IPS-15b (cell line): ENCODE data around the gene ABCD2.
"Not testable (repeated sequence)": the region's sequence is repeated elsewhere in the genome, so short reads cannot be mapped to it uniquely, and the experiment has no call there.

Source experiments
- H3K27me3 ChIP-seq: one replicate; pipeline ENCODE4 v1.6.1; 2013; ENCODE audit warnings: low read length; ENCODE audit not compliant: control insufficient read depth, insufficient read depth
- H3K36me3 ChIP-seq: one replicate; pipeline ENCODE4 v1.6.1; 2013; ENCODE audit warnings: low read length; ENCODE audit not compliant: control insufficient read depth, insufficient read depth
- H3K4me1 ChIP-seq: one replicate; pipeline ENCODE4 v1.6.1; 2013; ENCODE audit warnings: mild to moderate bottlenecking, low read length; ENCODE audit not compliant: control insufficient read depth, insufficient read depth
- H3K4me3 ChIP-seq: one replicate; pipeline ENCODE4 v1.5.1; 2013; ENCODE audit warnings: low read depth, low read length
- H3K9ac ChIP-seq: one replicate; pipeline ENCODE4 v1.6.1; 2013; ENCODE audit warnings: low read depth, mild to moderate bottlenecking, low read length
- H3K9me3 ChIP-seq: one replicate; pipeline ENCODE4 v1.6.1; 2013; ENCODE audit warnings: mild to moderate bottlenecking, low read length; ENCODE audit not compliant: control insufficient read depth, insufficient read depth

Gene ABCD2

DNA sequence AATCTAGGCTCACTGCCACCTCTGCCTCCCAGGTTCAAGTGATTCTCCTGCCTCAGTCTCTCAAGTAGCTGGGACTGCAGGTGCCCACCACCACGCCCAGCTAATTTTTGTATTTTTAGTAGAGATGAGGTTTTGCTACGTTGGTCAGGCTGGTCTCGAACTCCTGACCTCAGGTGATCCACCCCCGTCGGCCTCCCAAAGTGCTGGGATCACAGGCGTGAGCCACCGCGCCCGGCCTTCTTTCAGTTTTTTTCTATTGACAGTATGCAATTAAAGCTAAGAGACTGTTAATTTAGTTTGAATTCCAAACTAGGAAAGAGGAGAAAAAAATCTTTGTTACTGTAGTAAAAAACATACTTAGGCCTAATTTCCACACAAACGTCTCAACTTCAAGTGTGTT lies 3.6 kb upstream of the ABCD2 start:
- H3K9me3 ChIP-seq, H3K4me1 ChIP-seq, H3K36me3 ChIP-seq: not testable (repeated sequence)

DNA sequence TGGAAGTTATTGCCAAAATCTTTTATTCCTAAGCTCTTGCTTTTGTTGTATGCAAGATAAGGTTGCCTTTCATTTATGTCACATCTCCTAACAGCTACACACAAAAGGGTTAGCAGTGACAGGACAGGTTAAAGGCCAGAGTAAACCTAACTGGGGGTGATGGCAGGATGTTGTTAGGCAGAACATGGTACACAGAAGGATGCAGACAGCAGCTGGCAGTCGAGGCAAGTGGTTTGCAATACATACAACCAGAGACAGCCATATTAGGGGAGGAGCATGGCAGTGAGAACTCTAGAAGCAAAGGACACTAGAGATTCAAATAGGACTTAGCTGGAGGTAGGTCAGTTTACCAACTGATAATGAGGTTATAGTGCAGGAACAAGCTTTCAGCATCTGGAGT lies 2.7 kb upstream of the ABCD2 start:
- Histone ChIP-seq H3K27me3 (peaks cover 12% of the 10 kb centered on the region), H3K36me3 (no peaks in the 10 kb centered on the region), H3K9me3 (no peaks in the 10 kb centered on the region), H3K4me1 (peaks cover 5% of the 10 kb centered on the region), H3K9ac (no peak overlapping the region), H3K4me3 (no peak overlapping the region)

More for the DNA sequence above, 3.6 kb upstream of the ABCD2 start:
- H3K4me3 ChIP-seq, H3K27me3 ChIP-seq, H3K9ac ChIP-seq: not testable (repeated sequence)

DNA sequence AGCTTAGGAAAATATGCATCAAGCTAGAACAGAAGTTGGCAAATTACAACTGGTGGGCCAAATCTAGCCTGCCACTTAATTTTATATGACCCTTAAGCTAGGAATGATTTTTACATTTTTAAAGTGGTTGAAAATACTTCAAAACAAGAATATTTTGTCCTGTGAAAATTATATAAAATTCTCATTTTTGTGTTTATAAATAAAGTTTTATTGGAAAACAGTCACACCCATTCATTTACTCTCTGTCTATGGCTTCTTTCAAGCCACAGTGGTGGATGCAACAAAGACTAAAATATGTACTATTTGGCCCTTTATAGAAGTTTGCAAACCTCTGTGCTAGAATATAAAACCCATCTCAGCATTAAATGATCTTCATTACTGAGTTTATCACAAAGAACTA lies 2.1 kb upstream of the ABCD2 start:
- Histone ChIP-seq H3K27me3 (peaks cover 12% of the 10 kb centered on the region), H3K4me3 (no peak overlapping the region), H3K4me1 (peaks cover 5% of the 10 kb centered on the region), H3K9me3 (no peaks in the 10 kb centered on the region), H3K9ac (no peak overlapping the region), H3K36me3 (no peaks in the 10 kb centered on the region)

DNA sequence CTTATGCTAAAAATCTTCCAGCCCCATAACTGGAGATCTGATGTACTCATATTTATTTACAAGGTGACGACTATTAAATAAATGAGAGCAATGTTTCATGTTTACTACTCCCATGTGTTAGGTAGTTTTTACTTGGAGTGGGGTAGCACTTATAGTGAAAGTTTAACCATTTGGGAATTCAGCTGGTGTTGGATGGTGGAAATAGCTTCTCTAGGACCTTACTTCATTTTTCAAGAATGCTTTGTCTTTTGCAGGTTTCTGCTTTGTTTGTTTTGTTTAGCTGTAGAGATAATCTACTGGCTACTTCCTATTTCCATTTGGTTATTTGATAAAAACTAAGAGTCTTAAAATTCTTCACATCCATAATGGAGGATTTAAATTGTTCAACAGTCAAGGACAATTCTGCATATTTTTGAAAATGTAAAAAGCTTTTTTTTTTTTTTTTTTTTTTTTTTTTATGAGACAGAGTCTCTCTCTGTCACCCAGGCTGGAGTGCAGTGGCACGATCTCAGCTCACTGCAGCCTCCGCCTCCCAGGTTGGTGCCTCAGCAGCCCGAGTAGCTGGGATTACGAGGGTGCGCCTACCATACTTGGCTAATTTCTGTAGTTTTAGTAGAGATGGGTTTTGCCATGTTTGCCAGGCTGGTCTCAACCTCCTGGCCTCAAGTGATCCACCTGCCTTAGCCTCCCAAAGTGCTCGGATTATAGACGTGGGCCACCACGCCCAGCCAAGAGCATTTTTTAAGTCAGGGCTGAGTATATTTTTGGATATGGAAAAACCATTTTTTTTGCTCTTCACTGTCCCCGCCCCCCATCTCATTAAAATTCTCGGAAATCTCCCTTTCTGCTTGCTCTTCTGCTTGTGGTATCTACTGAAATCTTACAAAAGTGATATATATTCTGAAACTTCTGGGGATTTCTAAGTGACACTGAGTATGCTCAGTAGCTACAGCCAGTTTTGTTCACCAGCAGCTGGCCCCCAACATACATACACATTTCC lies 1.4 kb upstream of the ABCD2 start:
- peaks cover 5% of the 10 kb centered on the region for H3K4me1 ChIP-seq
- H3K9me3 ChIP-seq, result no peaks in the 10 kb centered on the region
- peak overlapping the region; percentile 55 for H3K4me3 ChIP-seq
- no peak overlapping the region for H3K9ac ChIP-seq
- peaks cover 12% of the 10 kb centered on the region for H3K27me3 ChIP-seq
- H3K36me3 ChIP-seq, result no peaks in the 10 kb centered on the region

DNA sequence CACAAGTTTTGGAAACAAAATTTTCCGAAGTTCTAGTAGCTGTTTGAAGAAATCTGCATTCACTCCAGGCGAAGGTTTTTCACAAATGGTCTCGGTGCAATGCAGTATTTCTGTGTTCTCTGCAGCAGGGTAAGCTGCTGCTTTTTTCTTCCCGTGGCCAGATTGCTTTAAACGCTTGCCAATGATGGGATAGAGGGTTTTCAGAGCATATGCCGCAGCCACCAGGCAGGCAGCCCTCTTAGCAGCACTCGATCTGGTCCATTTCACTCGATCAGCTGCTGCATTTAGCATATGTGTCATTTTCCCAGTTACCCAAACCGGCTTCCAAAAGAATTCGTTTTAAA lies 315 bp downstream of the ABCD2 start:
- Histone ChIP-seq H3K9me3 (no peaks in the 10 kb centered on the region), H3K27me3 (peaks cover 12% of the 10 kb centered on the region), H3K36me3 (no peaks in the 10 kb centered on the region), H3K9ac (no peak overlapping the region), H3K4me3 (peak overlapping the region; percentile 55), H3K4me1 (peaks cover 5% of the 10 kb centered on the region)

DNA sequence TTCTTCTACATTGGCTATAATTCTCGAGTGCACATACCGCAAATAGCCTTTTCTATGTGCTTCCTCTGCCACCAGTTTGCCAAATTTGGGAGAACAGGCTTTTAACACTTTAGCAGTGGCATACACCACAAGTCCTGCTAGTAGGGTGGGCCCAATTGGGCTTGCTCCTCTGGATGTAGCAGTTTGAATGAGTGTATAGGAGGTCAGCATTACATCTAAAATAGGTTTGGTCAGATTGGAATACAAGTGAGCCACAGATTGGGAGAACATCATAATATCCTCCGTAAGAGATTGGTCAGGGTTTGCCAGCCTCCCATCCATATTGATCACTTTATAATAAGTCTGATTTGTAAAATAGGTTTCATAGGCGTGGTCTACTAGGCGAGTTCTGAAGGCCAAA lies 902 bp downstream of the ABCD2 start:
- Histone ChIP-seq H3K4me3 (no peak overlapping the region), H3K9ac (no peak overlapping the region), H3K4me1 (peaks cover 5% of the 10 kb centered on the region), H3K36me3 (no peaks in the 10 kb centered on the region), H3K9me3 (no peaks in the 10 kb centered on the region), H3K27me3 (peaks cover 12% of the 10 kb centered on the region)

DNA sequence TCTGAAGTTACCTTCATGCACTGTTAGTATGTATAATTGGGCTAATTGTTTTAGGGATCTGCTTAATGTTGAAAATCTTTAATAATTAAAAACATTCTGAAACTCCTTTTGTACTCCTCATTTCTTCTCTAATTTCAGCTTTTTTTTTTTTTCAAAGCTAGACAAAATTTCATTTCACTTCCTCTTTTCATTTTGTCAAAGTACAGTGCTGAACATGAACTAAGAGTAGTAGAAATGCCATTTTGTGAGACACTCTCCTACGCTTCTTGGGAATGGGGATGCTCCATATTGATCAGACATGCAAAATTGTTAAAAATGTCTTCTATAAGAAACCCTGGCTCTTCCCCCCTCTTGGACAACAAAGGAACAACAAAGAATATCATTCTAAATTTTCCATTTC lies 1.7 kb downstream of the ABCD2 start:
- Histone ChIP-seq H3K36me3 (no peaks in the 10 kb centered on the region), H3K4me3 (no peak overlapping the region), H3K9ac (no peak overlapping the region), H3K27me3 (peaks cover 12% of the 10 kb centered on the region), H3K9me3 (no peaks in the 10 kb centered on the region), H3K4me1 (peaks cover 5% of the 10 kb centered on the region)

DNA sequence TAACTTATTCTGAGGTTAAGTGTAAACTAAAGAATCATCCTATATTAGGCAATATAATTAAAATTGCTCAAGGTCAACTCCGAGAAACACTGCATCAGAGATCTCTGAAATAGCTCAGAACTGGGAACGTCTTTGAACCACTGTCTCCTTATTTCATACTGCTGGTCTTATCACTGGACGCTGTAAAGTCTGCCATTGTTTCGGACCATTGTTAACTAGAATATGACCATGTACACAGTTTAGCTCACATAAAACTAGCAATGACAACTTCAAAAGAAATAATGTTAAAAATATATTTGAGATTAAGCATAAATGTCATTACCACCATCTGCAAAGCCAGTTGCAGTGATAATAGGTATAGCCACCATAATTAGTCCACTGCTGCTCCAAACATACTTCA lies 2.9 kb downstream of the ABCD2 start:
- no peak overlapping the region for H3K4me3 ChIP-seq
- peaks cover 12% of the 10 kb centered on the region for H3K27me3 ChIP-seq
- H3K9me3 ChIP-seq, result no peaks in the 10 kb centered on the region
- no peaks in the 10 kb centered on the region for H3K36me3 ChIP-seq
- peaks cover 5% of the 10 kb centered on the region for H3K4me1 ChIP-seq
- no peak overlapping the region for H3K9ac ChIP-seq

DNA sequence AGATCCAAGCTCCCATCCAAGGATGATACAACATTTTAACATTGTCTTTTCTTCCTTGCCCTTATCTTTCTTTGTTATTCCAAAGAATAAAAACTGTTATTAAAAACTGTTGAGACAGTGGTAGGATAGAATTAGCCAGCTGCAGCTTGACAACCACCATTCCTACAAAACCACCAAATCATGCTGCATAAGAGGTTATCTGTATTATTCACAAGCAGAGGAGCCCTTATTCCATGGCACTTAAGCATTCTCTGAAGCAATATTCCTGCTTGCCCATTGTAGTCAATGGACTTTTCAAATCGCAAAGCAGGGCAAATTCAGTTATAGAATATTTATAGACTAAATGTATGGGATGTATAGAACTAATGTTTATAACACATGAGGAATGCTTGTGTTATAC lies 3.4 kb downstream of the ABCD2 start:
- peaks cover 12% of the 10 kb centered on the region for H3K27me3 ChIP-seq
- H3K9ac ChIP-seq, result no peak overlapping the region
- no peak overlapping the region for H3K4me3 ChIP-seq

DNA sequence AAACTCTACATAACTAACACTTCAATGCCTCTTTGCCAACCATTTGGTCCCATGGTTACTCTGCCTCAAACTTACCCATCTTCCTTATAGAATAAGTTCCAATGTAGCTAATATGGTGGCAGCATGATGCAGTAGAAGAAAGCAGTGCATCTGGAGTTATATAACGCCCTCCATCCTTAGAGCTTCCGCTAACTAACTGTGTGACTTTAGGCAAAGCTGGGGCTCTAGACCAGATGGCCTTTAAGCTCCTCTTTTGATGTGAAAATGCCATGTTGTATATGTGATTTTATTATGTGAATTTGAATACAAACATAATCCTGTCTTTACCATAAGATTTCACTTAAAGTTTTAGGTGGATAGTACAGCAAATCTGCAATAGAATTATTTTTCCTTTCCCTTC lies 6.1 kb downstream of the ABCD2 start:
- no peak overlapping the region for H3K9ac ChIP-seq
- H3K9me3 ChIP-seq, result no peaks in the 10 kb centered on the region
- H3K27me3 ChIP-seq, result peaks cover 5% of the 10 kb centered on the region
- H3K4me3 ChIP-seq, result no peak overlapping the region
- no peaks in the 10 kb centered on the region for H3K36me3 ChIP-seq
- H3K4me1 ChIP-seq, result no peaks in the 10 kb centered on the region

More for the DNA sequence above, 3.4 kb downstream of the ABCD2 start:
- H3K36me3 ChIP-seq, result no peaks in the 10 kb centered on the region
- H3K4me1 ChIP-seq, result peaks cover 5% of the 10 kb centered on the region
- no peaks in the 10 kb centered on the region for H3K9me3 ChIP-seq

DNA sequence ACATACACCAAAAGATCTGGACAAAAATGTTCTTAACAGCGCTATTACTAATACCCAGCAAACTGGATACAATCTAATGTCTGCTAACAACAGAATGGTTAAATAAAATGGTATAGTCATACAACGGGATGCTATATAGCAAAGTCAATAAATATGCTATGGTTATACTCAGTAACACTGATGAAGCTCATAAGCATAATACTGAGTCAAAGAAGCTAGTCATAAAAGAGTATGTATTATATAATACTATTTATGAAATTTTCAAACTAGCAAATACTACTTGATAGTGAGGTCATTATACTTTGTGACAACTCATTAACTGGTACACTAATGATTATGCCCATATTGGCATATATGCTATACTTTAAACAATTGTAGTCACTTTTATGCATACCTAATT lies 7.4 kb downstream of the ABCD2 start:
- Histone ChIP-seq H3K27me3 (no peaks in the 10 kb centered on the region), H3K4me3 (no peak overlapping the region), H3K9ac (no peak overlapping the region), H3K36me3 (no peaks in the 10 kb centered on the region), H3K4me1 (no peaks in the 10 kb centered on the region), H3K9me3 (no peaks in the 10 kb centered on the region)

DNA sequence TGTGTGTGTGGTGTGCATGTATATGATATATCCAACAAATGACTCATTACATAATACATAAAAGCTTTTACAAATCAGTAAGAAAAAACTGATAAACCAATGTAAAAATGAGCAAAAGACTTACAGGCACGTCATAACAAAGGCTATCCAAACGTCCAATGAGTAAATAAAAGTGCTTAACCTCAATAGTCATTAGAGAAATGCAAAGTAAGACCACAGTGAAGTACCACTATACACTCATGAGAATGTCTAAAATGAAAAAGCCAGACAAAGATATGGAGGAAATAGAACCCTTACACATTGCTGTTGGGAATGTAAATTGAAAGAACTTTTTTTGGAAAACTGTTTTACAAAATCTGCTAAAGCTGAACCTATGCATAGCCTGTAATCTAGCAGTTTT lies 7.8 kb downstream of the ABCD2 start:
- Histone ChIP-seq H3K4me1 (no peaks in the 10 kb centered on the region), H3K27me3 (no peaks in the 10 kb centered on the region), H3K9ac (no peak overlapping the region), H3K36me3 (no peaks in the 10 kb centered on the region), H3K9me3 (no peaks in the 10 kb centered on the region), H3K4me3 (no peak overlapping the region)
